HG03457 (cell line): ENCODE data around the gene CFAP410.

Experiments used
- ATAC-seq: cut with Tn5 transposase; IDR thresholded peaks from one replicate; pipeline ENCODE4 v1.9.1; 2021; ENCODE audit warnings: moderate number of reproducible peaks; ENCODE audit not compliant: unreplicated experiment

Gene CFAP410

GRCh38 chr21:44338971-44339910 lies at the start of gene CFAP410:
Gene CFAP410 (minus strand): TSS chr21:44339390. CDS start chr21:44339194, 196 bp downstream.
- peak; percentile 80 for ATAC-seq

GRCh38 chr21:44384968-44385367 lies 45.8 kb upstream of the CFAP410 start:
- no peak for ATAC-seq

- ATAC-seq = no peak
These were observed 44.0 kb upstream of the CFAP410 start for GRCh38 chr21:44383216-44383615.

- ATAC-seq = no peak
These were observed 43.3 kb upstream of the CFAP410 start for GRCh38 chr21:44382536-44382935.

- no peak for ATAC-seq
These were observed 42.7 kb upstream of the CFAP410 start for GRCh38 chr21:44381874-44382273.

GRCh38 chr21:44380876-44381275 lies 41.7 kb upstream of the CFAP410 start:
- no peak for ATAC-seq

GRCh38 chr21:44379991-44380865 lies 41.0 kb upstream of the CFAP410 start:
- ATAC-seq = no peak

GRCh38 chr21:44379515-44379848 lies 40.3 kb upstream of the CFAP410 start:
- no peak for ATAC-seq

- no peak for ATAC-seq
These were observed 39.7 kb upstream of the CFAP410 start for GRCh38 chr21:44378646-44379514.

GRCh38 chr21:44377922-44378645 lies 38.9 kb upstream of the CFAP410 start:
- ATAC-seq = no peak

GRCh38 chr21:44377201-44377921 lies 38.2 kb upstream of the CFAP410 start:
- no peak for ATAC-seq

- no peak for ATAC-seq
These were observed 37.4 kb upstream of the CFAP410 start for GRCh38 chr21:44376606-44377005.

GRCh38 chr21:44375761-44376241 lies 36.6 kb upstream of the CFAP410 start:
- no peak for ATAC-seq

- no peak for ATAC-seq
These were observed 36.1 kb upstream of the CFAP410 start for GRCh38 chr21:44375281-44375651.

GRCh38 chr21:44374601-44375280 lies 35.6 kb upstream of the CFAP410 start:
- no peak for ATAC-seq

GRCh38 chr21:44372616-44373015 lies 33.4 kb upstream of the CFAP410 start:
- ATAC-seq = no peak

GRCh38 chr21:44371596-44371995 lies 32.4 kb upstream of the CFAP410 start:
- ATAC-seq = no peak

GRCh38 chr21:44370786-44371410 lies 31.7 kb upstream of the CFAP410 start:
- no peak for ATAC-seq
